GM19463 (cell line): ENCODE results near the gene ARMH1.
"Not testable (repeated sequence)": the region's sequence is repeated elsewhere in the genome, so short reads cannot be mapped to it uniquely, and the experiment has no call there.

Source experiments
- ATAC-seq: cut with Tn5 transposase; IDR thresholded peaks from one replicate; pipeline ENCODE4 v1.9.1; 2021; ENCODE audit warnings: mild to moderate bottlenecking, moderate library complexity; ENCODE audit not compliant: unreplicated experiment

Gene ARMH1

GRCh38 chr1:44664730-44665370, 9.7 kb upstream of the ARMH1 start:
- no peak for ATAC-seq

- ATAC-seq: not testable (repeated sequence)
Measured at GRCh38 chr1:44666719-44667118, 7.8 kb upstream of the ARMH1 start.

- no peak for ATAC-seq
Measured at GRCh38 chr1:44670751-44671640, 3.5 kb upstream of the ARMH1 start.

- ATAC-seq: no peak
Measured at GRCh38 chr1:44672254-44672955, 2.1 kb upstream of the ARMH1 start.

- no peak for ATAC-seq
Measured at GRCh38 chr1:44672961-44673674, 1.4 kb upstream of the ARMH1 start.

GRCh38 chr1:44673675-44674112, 820 bp upstream of the ARMH1 start:
- no peak for ATAC-seq

GRCh38 chr1:44675186-44675585, 672 bp downstream of the ARMH1 start:
- ATAC-seq: no peak

GRCh38 chr1:44676484-44677200, 2.1 kb downstream of the ARMH1 start:
- no peak for ATAC-seq

- no peak for ATAC-seq
Measured at GRCh38 chr1:44677201-44677766, 2.8 kb downstream of the ARMH1 start.

- ATAC-seq: no peak
Measured at GRCh38 chr1:44678120-44678519, 3.6 kb downstream of the ARMH1 start.

- no peak for ATAC-seq
Measured at GRCh38 chr1:44678626-44679025, 4.1 kb downstream of the ARMH1 start.

GRCh38 chr1:44679468-44679867, 5.0 kb downstream of the ARMH1 start:
- ATAC-seq: no peak

GRCh38 chr1:44681905-44682882, 7.7 kb downstream of the ARMH1 start:
- ATAC-seq: no peak

- no peak for ATAC-seq
Measured at GRCh38 chr1:44682883-44683265, 8.4 kb downstream of the ARMH1 start.

- peak; percentile 89 for ATAC-seq
Measured at GRCh38 chr1:44684525-44684924, 10.0 kb downstream of the ARMH1 start.

GRCh38 chr1:44685218-44685617, 10.7 kb downstream of the ARMH1 start:
- ATAC-seq: no peak

GRCh38 chr1:44685881-44686280, 11.4 kb downstream of the ARMH1 start:
- no peak for ATAC-seq

- ATAC-seq: no peak
Measured at GRCh38 chr1:44688760-44689446, 14.4 kb downstream of the ARMH1 start.
